Measurements from ENCODE around the gene PQBP1.
"Not testable (repeated sequence)": the region's sequence is repeated elsewhere in the genome, so short reads cannot be mapped to it uniquely, and the experiment has no call there.

Gene PQBP1

DNA sequence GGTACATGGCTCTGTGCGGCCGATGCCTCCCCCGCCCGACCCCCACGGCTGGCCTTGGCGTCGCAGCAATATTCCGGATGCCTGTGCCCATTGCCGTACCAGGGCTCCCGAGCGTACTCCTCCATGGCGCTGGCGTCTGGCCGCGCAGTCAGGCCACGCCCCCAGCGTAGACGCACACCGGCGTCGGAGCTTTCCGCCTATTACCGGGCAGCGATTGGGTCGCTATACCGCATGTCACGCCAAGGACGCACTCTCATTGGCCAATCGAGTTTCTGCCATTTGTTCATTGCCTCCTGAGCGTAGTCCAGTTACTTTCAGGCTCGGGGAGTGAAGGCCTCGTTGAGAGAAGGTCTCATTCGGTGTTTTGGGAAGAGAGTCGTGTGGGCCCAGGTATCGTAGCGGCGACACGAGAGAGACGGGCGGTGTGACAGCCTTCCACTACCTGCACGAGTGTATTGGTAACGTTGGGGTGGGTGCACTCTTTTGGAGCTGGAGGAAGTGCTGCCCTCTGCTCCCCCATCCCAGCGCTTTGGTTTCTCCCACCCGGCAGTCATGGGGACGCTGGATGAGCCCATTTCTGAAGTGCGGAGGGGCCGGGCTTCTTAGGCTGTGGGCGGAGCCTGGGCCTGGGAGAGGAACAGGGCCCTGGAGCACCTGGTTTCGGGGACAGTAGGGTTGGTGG lies at the start of gene PQBP1, which contains the start of gene TIMM17B:
PQBP1 (plus strand) TSS at position 306 of the 682 bp plus-strand sequence. CDS start 580 bp downstream, outside the sequence.
TIMM17B (minus strand) TSS at position 144 of the 682 bp plus-strand sequence; CDS start at position 125, 19 bp downstream.
- H3K9me3 Mint-ChIP-seq (ENCODE audit: low read depth), result no peaks in the 10 kb centered on the region
- peak within 1 kb of the TSS; percentile 99 for H3K27ac Mint-ChIP-seq
- no peaks in the 10 kb centered on the region for H3K27me3 Mint-ChIP-seq
- H3K4me1 Mint-ChIP-seq (ENCODE audit: low read depth), result peaks cover 27% of the 10 kb centered on the region
- peak within 1 kb of the TSS; percentile 95 for H3K4me3 Mint-ChIP-seq
- no peaks in the 10 kb centered on the region for H3K36me3 Mint-ChIP-seq

DNA sequence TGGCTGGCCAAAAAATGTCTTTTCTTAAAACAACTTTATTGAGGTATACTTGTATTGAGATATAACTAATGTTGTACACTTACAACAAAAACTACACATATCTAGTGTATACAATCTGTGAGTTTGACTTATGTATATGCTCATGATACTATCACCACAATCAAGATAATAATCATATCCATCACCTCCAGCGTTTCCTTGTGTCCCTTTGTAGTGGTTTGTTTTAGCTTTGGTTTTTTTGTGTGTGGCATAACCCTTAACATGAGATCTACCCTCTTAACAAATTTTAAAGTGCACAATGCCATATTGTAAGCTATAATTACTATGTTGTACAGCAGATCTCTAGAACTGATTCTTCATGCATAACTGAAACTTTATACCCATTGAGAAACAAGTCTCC lies 48.9 kb upstream of the PQBP1 start:
- Mint-ChIP-seq H3K27ac (no peak overlapping the region), H3K9me3 (ENCODE audit: low read depth) (no peaks in the 10 kb centered on the region), H3K36me3 (no peaks in the 10 kb centered on the region), H3K27me3 (peaks cover 1% of the 10 kb centered on the region), H3K4me3 (no peak overlapping the region), H3K4me1 (ENCODE audit: low read depth) (peaks cover 6% of the 10 kb centered on the region)

GRCh38 chrX:48852857-48853256 lies 44.9 kb upstream of the PQBP1 start:
- H3K4me1 Mint-ChIP-seq (ENCODE audit: low read depth), result peaks cover 10% of the 10 kb centered on the region
- peaks cover 6% of the 10 kb centered on the region for H3K27me3 Mint-ChIP-seq
- H3K27ac Mint-ChIP-seq, result no peak overlapping the region
- H3K36me3 Mint-ChIP-seq, result no peaks in the 10 kb centered on the region
- H3K4me3 Mint-ChIP-seq, result no peak overlapping the region
- no peaks in the 10 kb centered on the region for H3K9me3 Mint-ChIP-seq (ENCODE audit: low read depth)

DNA sequence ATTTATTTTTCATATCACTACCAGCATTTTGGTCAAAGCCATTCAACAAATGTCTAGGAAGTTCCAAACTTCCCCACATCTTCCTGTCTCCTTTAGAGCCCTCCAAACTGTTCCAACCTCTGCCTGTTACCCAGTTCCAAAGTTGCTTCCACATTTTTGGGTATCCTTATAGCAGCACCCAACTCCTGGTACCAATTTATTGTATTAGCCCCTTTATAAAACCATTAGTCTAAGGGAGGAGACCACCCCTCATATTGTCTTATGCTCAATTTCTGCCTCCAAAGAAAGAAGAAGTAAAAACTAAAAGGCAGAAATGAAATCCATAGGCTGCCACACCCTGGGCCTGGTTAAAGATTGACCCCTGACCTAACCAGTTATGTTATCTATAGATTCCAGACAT lies 44.2 kb upstream of the PQBP1 start:
- H3K36me3 Mint-ChIP-seq; H3K9me3 Mint-ChIP-seq (ENCODE audit: low read depth); H3K27ac Mint-ChIP-seq; H3K27me3 Mint-ChIP-seq; H3K4me3 Mint-ChIP-seq: not testable (repeated sequence)
- H3K4me1 Mint-ChIP-seq (ENCODE audit: low read depth), result peaks cover 10% of the 10 kb centered on the region

DNA sequence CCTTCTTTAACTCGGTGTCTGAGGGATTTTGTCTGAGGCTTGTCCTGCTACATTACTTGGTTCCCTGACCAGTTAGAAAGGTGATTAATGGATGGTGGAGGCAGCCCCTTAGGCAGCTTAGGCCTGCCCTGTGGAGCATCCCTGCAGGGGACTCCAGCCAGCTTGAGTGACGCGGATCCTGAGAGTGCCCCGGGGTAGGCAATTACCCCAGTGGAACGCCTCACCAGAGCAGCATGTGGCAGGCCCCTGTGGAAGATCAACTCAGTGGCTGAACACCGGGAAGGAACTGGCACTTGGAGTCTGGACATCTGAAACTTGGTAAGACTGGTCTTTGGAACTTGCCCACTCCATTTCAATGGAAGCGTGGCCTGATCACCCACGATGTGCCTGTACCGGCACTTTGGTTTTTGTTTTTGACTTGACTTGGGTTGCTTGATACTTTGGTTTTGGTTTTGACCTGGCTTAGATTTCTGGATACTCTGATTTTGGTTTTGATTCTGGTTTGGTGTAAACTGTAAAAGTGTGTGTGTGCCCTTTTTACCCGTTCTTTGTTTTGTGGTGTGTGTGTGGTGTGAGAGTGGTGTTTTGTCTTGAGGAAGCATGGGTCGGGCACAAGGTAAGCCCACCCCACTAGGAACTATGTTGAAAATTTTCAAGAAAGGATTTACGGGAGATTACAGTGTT lies 43.5 kb upstream of the PQBP1 start:
- H3K27ac Mint-ChIP-seq; H3K4me3 Mint-ChIP-seq; H3K36me3 Mint-ChIP-seq; H3K4me1 Mint-ChIP-seq (ENCODE audit: low read depth); H3K27me3 Mint-ChIP-seq; H3K9me3 Mint-ChIP-seq (ENCODE audit: low read depth): not testable (repeated sequence)

DNA sequence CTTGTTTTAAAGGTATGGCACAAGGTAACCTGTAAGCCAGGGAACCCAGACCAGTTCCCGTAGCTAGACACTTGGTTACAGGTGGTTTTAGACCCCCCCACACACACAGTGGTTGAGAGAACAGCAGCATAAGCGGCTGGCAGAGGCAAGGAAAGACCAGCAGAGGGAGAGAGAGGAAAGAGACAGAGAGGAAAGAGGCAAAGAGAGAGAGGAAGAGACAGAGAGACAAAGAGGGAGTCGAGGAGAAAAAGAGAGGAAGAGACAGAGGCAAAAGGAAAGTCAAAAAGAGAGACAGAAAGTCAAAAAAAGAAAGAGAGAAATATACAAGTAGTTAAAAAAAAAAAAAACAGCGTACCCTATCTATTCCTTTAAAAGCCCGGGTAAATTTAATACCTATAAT lies 42.8 kb upstream of the PQBP1 start:
- no peaks in the 10 kb centered on the region for H3K36me3 Mint-ChIP-seq
- H3K9me3 Mint-ChIP-seq (ENCODE audit: low read depth), result no peaks in the 10 kb centered on the region
- peaks cover 4% of the 10 kb centered on the region for H3K4me1 Mint-ChIP-seq (ENCODE audit: low read depth)
- peak overlapping the region; percentile 50 for H3K27ac Mint-ChIP-seq
- H3K27me3 Mint-ChIP-seq, result peaks cover 6% of the 10 kb centered on the region
- no peak overlapping the region for H3K4me3 Mint-ChIP-seq

GRCh38 chrX:48864210-48864609 lies 33.5 kb upstream of the PQBP1 start:
- Mint-ChIP-seq H3K27ac (no peak overlapping the region), H3K27me3 (no peaks in the 10 kb centered on the region), H3K9me3 (ENCODE audit: low read depth) (no peaks in the 10 kb centered on the region), H3K4me3 (no peak overlapping the region), H3K36me3 (no peaks in the 10 kb centered on the region), H3K4me1 (ENCODE audit: low read depth) (no peaks in the 10 kb centered on the region)

GRCh38 chrX:48872017-48872416 lies 25.7 kb upstream of the PQBP1 start:
- H3K4me1 Mint-ChIP-seq (ENCODE audit: low read depth); H3K9me3 Mint-ChIP-seq (ENCODE audit: low read depth): not testable (repeated sequence)

GRCh38 chrX:48876944-48877343 lies 20.8 kb upstream of the PQBP1 start:
- H3K9me3 Mint-ChIP-seq (ENCODE audit: low read depth); H3K36me3 Mint-ChIP-seq; H3K27me3 Mint-ChIP-seq; H3K4me1 Mint-ChIP-seq (ENCODE audit: low read depth); H3K4me3 Mint-ChIP-seq; H3K27ac Mint-ChIP-seq: not testable (repeated sequence)

More at GRCh38 chrX:48872017-48872416, 25.7 kb upstream of the PQBP1 start:
- not testable (repeated sequence) for H3K27ac Mint-ChIP-seq, H3K27me3 Mint-ChIP-seq, H3K4me3 Mint-ChIP-seq, H3K36me3 Mint-ChIP-seq

DNA sequence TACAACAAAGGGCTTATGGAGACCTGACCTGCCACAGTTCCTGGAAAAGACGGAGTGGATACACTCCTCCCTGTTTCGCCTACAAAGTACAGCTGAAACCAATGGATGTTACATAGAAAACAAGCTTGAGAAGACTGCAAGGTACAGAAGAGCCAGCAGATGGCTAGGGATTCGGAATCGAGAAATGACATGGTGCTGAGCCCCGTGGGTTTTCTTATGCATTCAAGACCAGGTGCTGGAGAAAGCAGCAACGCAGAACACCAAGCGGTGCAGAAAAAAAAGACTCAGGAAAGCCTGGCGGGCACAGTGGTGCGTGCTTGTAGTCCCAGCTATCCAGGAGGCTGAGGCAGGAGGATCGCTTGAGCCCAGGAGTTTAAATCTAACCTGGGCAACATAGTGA lies 14.0 kb upstream of the PQBP1 start:
- Mint-ChIP-seq H3K4me3 (no peak overlapping the region), H3K27me3 (no peaks in the 10 kb centered on the region), H3K4me1 (ENCODE audit: low read depth) (no peaks in the 10 kb centered on the region), H3K27ac (no peak overlapping the region), H3K9me3 (ENCODE audit: low read depth) (no peaks in the 10 kb centered on the region), H3K36me3 (no peaks in the 10 kb centered on the region)

DNA sequence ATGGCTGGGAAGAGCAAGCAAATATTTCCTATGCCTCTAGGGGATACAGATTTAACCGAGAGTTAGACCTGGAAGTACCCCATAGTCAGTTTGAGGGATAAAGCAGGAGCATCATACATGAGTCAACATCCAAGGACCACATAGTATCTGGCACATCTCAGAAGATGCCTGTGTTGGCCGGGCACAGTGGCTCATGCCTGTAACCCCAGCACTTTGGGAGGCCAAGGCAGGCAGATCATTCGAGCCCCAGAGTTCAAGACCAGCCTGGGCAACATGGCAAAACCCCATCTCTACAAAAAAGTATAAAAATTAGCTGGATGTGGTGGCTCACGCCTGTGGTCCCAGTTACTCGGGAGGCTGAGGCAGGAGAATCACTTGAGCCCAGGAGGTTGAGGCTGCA lies 11.1 kb upstream of the PQBP1 start:
- not testable (repeated sequence) for H3K36me3 Mint-ChIP-seq; H3K9me3 Mint-ChIP-seq (ENCODE audit: low read depth); H3K4me1 Mint-ChIP-seq (ENCODE audit: low read depth); H3K4me3 Mint-ChIP-seq; H3K27me3 Mint-ChIP-seq; H3K27ac Mint-ChIP-seq

DNA sequence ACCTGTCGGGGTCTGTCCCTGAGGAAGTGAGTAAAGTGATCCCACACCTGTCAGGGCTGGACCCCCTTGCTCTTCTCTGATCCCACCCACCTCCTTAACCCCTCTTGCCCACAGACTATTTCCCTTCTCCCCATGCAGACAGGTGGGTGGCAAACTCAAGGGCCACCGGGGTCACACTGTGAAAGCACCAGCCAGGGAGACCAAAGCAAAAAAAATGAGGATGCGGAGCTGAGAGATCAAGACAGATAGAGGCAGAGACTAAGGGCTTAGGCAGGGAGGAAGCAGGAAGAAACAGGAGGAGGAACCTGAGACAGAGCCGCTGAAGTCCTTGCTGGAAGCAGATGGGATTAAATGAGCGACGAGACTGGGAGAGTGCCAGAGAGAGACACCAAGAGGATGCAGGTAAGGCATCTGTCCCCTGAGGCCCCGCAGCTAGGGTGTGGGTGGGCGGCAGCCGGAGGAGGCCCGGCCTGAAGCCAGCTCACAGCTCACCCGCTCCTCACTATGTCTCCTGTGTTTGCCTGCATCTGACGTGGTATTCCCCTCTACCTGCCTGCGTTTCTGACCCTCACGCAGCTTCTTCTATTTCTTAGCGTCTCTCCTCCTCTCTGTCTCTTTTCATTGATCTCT lies 7.3 kb upstream of the PQBP1 start:
- Mint-ChIP-seq H3K36me3 (no peaks in the 10 kb centered on the region), H3K9me3 (ENCODE audit: low read depth) (no peaks in the 10 kb centered on the region), H3K27me3 (no peaks in the 10 kb centered on the region), H3K27ac (peak overlapping the region; percentile 77), H3K4me3 (peak overlapping the region; percentile 92), H3K4me1 (ENCODE audit: low read depth) (peaks cover 18% of the 10 kb centered on the region)

DNA sequence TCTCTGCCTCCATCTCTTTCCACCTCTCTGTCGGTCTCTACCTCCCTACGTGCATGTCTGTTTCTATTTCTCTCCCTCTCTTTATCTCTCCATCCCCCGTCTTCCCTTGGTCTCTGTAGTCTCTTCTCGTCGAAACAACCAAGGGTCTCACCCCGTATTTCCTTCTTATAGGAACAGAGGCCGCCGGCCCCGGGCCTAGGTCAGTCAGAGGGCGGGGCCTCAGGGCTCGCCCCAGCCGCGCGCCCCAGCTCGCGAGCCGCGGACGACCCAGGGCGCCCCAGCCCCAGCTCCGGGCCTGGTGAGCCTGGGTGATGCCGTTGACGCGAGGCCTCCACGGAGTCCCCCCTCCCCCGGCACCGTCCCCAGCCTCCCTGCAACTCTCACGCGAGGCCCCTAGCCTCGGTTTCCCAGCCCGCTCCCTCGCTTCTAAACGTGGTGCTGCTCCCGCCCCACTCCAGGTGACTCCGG lies 6.8 kb upstream of the PQBP1 start:
- no peaks in the 10 kb centered on the region for H3K36me3 Mint-ChIP-seq
- H3K27ac Mint-ChIP-seq, result peak overlapping the region; percentile 77
- H3K9me3 Mint-ChIP-seq (ENCODE audit: low read depth), result no peaks in the 10 kb centered on the region
- H3K4me3 Mint-ChIP-seq, result peak overlapping the region; percentile 92
- H3K4me1 Mint-ChIP-seq (ENCODE audit: low read depth), result peaks cover 19% of the 10 kb centered on the region
- H3K27me3 Mint-ChIP-seq, result no peaks in the 10 kb centered on the region

GRCh38 chrX:48891402-48892288 lies 6.1 kb upstream of the PQBP1 start:
- Mint-ChIP-seq H3K27ac (peak overlapping the region; percentile 28), H3K36me3 (no peaks in the 10 kb centered on the region), H3K9me3 (ENCODE audit: low read depth) (no peaks in the 10 kb centered on the region), H3K4me3 (peak overlapping the region; percentile 78), H3K4me1 (ENCODE audit: low read depth) (peaks cover 25% of the 10 kb centered on the region), H3K27me3 (no peaks in the 10 kb centered on the region)

GRCh38 chrX:48892896-48893295 lies 4.8 kb upstream of the PQBP1 start:
- Mint-ChIP-seq H3K27me3 (no peaks in the 10 kb centered on the region), H3K27ac (no peak overlapping the region), H3K36me3 (no peaks in the 10 kb centered on the region), H3K4me1 (ENCODE audit: low read depth) (peaks cover 31% of the 10 kb centered on the region), H3K9me3 (ENCODE audit: low read depth) (no peaks in the 10 kb centered on the region), H3K4me3 (no peak overlapping the region)
